BJ (cell line): ENCODE results near the gene ATXN2L. TPM values are rescaled to one million over a fixed set of nuclear protein-coding genes. Genes with fewer than 3 reads are reported as not detected.

Experiments used
- CTCF ChIA-PET: fragments of 350-600 bp; formaldehyde crosslinking; extraction: SDS; loops from one replicate; lab custom pipeline; 2021; ENCODE audit warnings: antibody characterized with exemption, inconsistent platforms; lab: Yijun Ruan, JAX
- POLR2A ChIA-PET: fragments of 300-600 bp; sonication (Branson Sonifier 250); formaldehyde crosslinking; extraction: SDS; loops from one replicate; lab custom pipeline; 2021; ENCODE audit warnings: antibody characterized with exemption; lab: Charles Lee
- DNase-seq: peaks from one replicate; pipeline ENCODE4 v3.0.0-alpha.2; 2011; ENCODE audit warnings: low read depth
- H3K27me3 ChIP-seq: 2 replicates; pipeline ENCODE4 v1.6.0; 2011; ENCODE audit warnings: low read length; ENCODE audit not compliant: control insufficient read depth, insufficient read depth
- H3K36me3 ChIP-seq: 2 replicates; pipeline ENCODE4 v1.5.1; 2011; ENCODE audit warnings: low read length; ENCODE audit not compliant: control insufficient read depth, insufficient read depth
- H3K4me3 ChIP-seq: 2 replicates; pipeline ENCODE4 v1.5.1; 2011; ENCODE audit warnings: low read depth, mild to moderate bottlenecking, control low read depth, low read length
- CTCF ChIP-seq: IDR thresholded peaks from 2 replicates; pipeline ENCODE4 v1.5.1; 2011; ENCODE audit warnings: low read depth, mild to moderate bottlenecking, control low read depth, inconsistent platforms, low read length, moderate library complexity; ENCODE audit not compliant: insufficient read depth
- polyA plus RNA-seq: library from polyadenylated mRNA; depleted of rRNA; stranded (reverse); fragments of >200 nt; gene quantifications from 2 replicates; pipeline ENCODE4 v1.2.3, GENCODE V29; 2011

Gene ATXN2L
- polyA plus RNA-seq, 1 experiment, result 19.9 TPM

- H3K27me3 ChIP-seq, result no peaks in the 10 kb centered on the region
- no peak for TF ChIP-seq CTCF
- H3K36me3 ChIP-seq, result peaks cover 50% of the 10 kb centered on the region
- CTCF ChIA-PET, result interaction anchor here (1.4 to 2.5 kb wide), 2 partner anchors 10 to 109 kb away, joined by 3 to 9 read pairs; partner anchors contain the start of gene TUFM
- POLR2A ChIA-PET, result no interaction called here
- H3K4me3 ChIP-seq, result no peak overlapping the region
- DNase-seq, result no peak
Measured at GRCh38 chr16:28835864-28836760, 13.3 kb downstream of the ATXN2L start.

- Histone ChIP-seq H3K4me3 (no peak overlapping the region), H3K36me3 (peaks cover 48% of the 10 kb centered on the region), H3K27me3 (no peaks in the 10 kb centered on the region)
- no peak for TF ChIP-seq CTCF
- ChIA-PET CTCF (interaction anchor here (1.4 to 2.5 kb wide), 2 partner anchors 10 to 108 kb away, joined by 3 to 9 read pairs; partner anchors contain the start of gene TUFM), POLR2A (no interaction called here)
- DNase-seq, result no peak
Measured at GRCh38 chr16:28836761-28837064, 13.9 kb downstream of the ATXN2L start.

- H3K4me3 ChIP-seq, result no peak overlapping the region
- no peaks in the 10 kb centered on the region for H3K27me3 ChIP-seq
- peaks cover 45% of the 10 kb centered on the region for H3K36me3 ChIP-seq
- CTCF ChIA-PET, result interaction anchor here (0.6 to 2.5 kb wide), 4 partner anchors 9 to 514 kb away, joined by 3 to 9 read pairs (median 4); partner anchors contain the start of gene TUFM
- no peak for DNase-seq
- POLR2A ChIA-PET, result no interaction called here
- TF ChIP-seq CTCF, result no peak
Measured at GRCh38 chr16:28837672-28838557, 15.1 kb downstream of the ATXN2L start.

- no peak for TF ChIP-seq CTCF
- H3K4me3 ChIP-seq, result no peak overlapping the region
- ChIA-PET CTCF (interaction anchor here (1.2 to 2.5 kb wide), 3 partner anchors 8 to 107 kb away, joined by 3 to 9 read pairs (median 4); partner anchors contain the start of gene TUFM), POLR2A (no interaction called here)
- no peaks in the 10 kb centered on the region for H3K27me3 ChIP-seq
- H3K36me3 ChIP-seq, result peaks cover 47% of the 10 kb centered on the region
- DNase-seq, result no peak
Measured at GRCh38 chr16:28838558-28838918, 15.7 kb downstream of the ATXN2L start.
